Stomach (tissue), 4 donors: Measurements from ENCODE around the gene PROB1.

ENCODE experiments used
- POLR2A ChIP-seq, 4 donors: fragments of 450-650 bp; IDR thresholded peaks; one replicate each; pipeline ENCODE4 v1.6.1; 2016; ENCODE audit warnings: antibody characterized with exemption in 4 of 4, control low read depth in 2 of 4, mild to moderate bottlenecking in 1 of 4, moderate library complexity in 1 of 4
- POLR2AphosphoS5 ChIP-seq, 3 donors: sonication (generic); formaldehyde crosslinking; IDR thresholded peaks; one replicate each; pipeline ENCODE4 v1.6.1; 2016; ENCODE audit warnings: antibody characterized with exemption in 3 of 3
- TF ChIP-seq, protein P1 (sequence below), 7 experiments: fragments of 450-650 bp in 4 of 7; fragments of 200-600 bp in 3 of 7; sonication (generic) in 3 of 7; IDR thresholded peaks; one replicate each; pipeline ENCODE4 v1.5.1; 2016 to 2019; ENCODE audit warnings: antibody characterized with exemption in 7 of 7, control low read depth in 2 of 7, mild to moderate bottlenecking in 1 of 7

DNA sequence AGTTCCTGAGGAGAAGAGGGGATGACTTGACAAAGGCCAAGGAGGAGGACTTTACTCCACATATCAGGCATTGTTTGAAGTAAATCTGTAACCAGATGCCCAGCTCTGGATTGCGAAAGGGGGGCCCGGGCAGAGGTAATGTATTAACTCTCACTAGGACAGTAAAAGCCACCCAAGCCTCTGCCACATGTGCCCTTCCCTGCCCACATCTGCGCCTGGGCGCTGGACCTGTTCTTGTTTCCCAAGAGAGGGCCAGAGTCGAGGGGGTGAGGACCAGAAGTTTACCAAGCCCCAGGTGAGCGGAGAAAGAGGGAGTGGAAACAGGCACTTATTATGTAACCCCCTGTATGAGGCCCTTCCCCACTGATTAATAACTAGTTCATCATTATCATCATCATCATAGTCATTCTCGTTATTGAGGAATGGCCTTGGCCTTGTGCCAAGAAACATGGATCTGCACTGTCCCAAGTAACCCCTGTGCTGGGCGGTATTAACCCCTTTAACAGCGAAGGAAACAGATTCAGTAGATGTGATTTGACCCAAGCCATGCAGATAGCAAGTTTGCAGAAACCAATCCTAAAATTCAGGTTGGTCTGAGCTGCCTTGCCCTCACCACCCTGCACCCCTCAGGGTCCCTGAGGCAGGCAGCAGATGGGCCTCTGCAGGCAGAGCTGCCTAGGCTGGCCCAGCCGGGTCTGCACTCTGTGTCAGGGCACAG, 11.5 kb downstream of the PROB1 start, which contains the start of gene SLC23A1:
- TF ChIP-seq, protein P1, sequence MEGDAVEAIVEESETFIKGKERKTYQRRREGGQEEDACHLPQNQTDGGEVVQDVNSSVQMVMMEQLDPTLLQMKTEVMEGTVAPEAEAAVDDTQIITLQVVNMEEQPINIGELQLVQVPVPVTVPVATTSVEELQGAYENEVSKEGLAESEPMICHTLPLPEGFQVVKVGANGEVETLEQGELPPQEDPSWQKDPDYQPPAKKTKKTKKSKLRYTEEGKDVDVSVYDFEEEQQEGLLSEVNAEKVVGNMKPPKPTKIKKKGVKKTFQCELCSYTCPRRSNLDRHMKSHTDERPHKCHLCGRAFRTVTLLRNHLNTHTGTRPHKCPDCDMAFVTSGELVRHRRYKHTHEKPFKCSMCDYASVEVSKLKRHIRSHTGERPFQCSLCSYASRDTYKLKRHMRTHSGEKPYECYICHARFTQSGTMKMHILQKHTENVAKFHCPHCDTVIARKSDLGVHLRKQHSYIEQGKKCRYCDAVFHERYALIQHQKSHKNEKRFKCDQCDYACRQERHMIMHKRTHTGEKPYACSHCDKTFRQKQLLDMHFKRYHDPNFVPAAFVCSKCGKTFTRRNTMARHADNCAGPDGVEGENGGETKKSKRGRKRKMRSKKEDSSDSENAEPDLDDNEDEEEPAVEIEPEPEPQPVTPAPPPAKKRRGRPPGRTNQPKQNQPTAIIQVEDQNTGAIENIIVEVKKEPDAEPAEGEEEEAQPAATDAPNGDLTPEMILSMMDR (IDR thresholded peaks at IDR 0.05) = no peak
- no peak for TF ChIP-seq POLR2AphosphoS5 (IDR thresholded peaks at IDR 0.05)
- TF ChIP-seq POLR2A (IDR thresholded peaks at IDR 0.05) = no peak
